Measurements from ENCODE around the gene MRPL53. TPM values are rescaled to one million over a fixed set of nuclear protein-coding genes. Genes with fewer than 3 reads are reported as not detected.

The MRPL53 gene
- polyA plus RNA-seq, 1 experiment: 25.9 TPM

DNA sequence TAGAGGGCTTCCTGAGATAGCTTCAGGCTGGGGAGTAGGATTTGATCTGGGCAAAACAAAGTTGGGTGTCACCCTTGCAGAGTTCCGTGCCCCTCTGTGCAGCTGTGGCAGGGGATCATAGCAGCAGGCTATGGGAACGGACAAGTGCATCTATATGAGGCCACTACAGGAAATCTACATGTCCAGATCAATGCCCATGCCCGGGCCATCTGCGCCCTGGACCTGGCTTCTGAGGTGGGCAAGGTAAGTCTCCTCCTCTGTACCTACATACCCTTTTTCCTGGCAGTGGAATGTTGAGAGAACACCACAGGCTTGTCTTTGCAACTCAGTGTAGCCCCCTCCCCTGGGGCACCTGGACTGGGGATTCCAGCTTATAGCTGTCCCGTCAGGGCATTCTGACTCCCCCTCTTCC lies 47.5 kb downstream of the MRPL53 start:
- Histone ChIP-seq H3K9me3 (ENCODE audit: control insufficient read depth, insufficient read depth, low read length) (no peaks in the 10 kb centered on the region), H3K27ac (ENCODE audit: low read depth, low read length) (no peak overlapping the region), H3K4me3 (ENCODE audit: low read depth, low read length) (no peak overlapping the region), H3K27me3 (ENCODE audit: control insufficient read depth, insufficient read depth, low read length) (peaks cover 2% of the 10 kb centered on the region)
- DNase-seq (ENCODE audit: low read depth, low spot score): no peak
- POLR2A ChIA-PET: no interaction called here
- CTCF ChIA-PET: no interaction called here
- TF ChIP-seq, protein P1, sequence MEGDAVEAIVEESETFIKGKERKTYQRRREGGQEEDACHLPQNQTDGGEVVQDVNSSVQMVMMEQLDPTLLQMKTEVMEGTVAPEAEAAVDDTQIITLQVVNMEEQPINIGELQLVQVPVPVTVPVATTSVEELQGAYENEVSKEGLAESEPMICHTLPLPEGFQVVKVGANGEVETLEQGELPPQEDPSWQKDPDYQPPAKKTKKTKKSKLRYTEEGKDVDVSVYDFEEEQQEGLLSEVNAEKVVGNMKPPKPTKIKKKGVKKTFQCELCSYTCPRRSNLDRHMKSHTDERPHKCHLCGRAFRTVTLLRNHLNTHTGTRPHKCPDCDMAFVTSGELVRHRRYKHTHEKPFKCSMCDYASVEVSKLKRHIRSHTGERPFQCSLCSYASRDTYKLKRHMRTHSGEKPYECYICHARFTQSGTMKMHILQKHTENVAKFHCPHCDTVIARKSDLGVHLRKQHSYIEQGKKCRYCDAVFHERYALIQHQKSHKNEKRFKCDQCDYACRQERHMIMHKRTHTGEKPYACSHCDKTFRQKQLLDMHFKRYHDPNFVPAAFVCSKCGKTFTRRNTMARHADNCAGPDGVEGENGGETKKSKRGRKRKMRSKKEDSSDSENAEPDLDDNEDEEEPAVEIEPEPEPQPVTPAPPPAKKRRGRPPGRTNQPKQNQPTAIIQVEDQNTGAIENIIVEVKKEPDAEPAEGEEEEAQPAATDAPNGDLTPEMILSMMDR (IDR thresholded peaks at IDR 0.05; ENCODE audit: low read depth, low read length): no peak

DNA sequence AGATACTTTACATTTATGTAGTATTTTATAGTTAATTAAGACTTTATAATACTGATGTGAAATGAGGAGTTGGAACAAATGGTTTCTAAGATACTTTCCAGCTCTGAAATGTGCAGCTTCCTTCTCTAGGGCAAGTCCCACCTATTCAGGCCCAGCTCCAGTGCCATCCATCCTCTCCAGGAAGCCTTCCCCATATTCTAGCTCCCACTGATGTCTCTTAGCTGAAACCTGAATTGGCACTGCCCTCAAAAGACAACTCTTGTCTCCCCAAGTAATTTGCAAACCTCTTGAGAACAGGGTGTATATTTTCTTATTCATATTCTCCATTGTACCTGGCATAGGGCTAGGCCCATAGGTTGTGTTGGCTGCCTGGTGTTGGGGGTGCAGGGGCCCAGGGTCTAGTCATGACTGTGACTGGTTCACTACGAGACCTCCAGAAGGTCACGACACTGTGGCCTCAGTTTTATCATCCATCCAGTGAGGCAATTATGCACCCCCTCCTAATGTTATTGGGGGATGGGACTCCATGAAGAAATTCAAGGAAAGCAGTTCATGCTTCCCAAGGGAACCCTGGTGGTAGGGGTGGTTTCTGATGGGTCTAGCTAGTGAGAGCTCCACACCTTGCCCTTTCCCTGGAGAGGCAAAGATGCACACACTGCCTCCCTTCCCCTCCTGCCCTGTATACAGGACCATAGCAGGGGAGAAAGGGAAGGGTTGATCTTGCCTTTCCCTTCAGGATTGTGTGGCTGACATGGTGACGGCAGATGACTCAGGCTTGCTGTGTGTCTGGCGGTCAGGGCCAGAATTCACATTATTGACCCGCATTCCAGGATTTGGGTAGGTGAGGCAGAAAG lies 48.1 kb downstream of the MRPL53 start:
- Histone ChIP-seq H3K27me3 (ENCODE audit: control insufficient read depth, insufficient read depth, low read length) (peaks cover 4% of the 10 kb centered on the region), H3K4me3 (ENCODE audit: low read depth, low read length) (no peak overlapping the region), H3K27ac (ENCODE audit: low read depth, low read length) (no peak overlapping the region), H3K9me3 (ENCODE audit: control insufficient read depth, insufficient read depth, low read length) (no peaks in the 10 kb centered on the region)
- DNase-seq (ENCODE audit: low read depth, low spot score): no peak
- CTCF ChIA-PET: no interaction called here
- TF ChIP-seq, protein P1 (IDR thresholded peaks at IDR 0.05; ENCODE audit: low read depth, low read length): no peak
- POLR2A ChIA-PET: no interaction called here

DNA sequence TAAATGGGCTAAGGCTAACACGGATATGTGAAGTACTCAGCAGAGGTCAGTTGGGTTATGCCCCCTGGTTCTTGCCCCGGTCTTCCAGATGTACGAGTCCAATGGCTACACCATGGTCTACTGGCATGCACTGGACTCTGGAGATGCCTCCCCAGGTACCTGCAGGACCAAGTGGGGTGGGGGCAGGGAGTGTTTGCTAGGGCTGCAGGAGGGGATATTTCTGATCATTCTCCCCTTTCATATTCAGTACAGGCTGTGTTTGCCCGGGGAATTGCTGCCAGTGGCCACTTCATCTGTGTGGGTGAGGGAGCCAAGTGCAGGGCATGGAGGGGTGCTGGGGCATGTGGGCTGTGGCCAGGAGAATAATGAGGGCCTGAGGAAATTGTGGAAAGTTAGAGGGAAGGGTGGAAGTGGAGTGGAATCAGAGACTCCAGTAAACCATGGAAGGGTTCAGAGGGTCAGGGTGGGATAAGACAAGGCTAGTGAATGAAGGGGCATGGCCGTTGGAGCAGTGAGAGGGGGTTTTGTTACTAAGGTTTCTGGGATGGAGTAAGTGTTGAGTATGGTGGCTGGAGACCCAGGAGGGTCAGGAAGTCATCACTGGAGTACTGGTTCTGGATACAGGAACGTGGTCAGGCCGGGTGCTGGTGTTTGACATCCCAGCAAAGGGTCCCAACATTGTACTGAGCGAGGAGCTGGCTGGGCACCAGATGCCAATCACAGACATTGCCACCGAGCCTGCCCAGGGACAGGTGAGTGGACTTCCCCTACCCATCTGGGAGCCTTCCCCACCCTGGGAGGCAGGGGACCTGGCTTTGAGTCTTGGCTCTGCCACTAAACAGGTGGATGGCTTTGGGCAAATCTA lies 49.0 kb downstream of the MRPL53 start:
- POLR2A ChIA-PET: no interaction called here
- CTCF ChIA-PET: no interaction called here
- Histone ChIP-seq H3K27me3 (ENCODE audit: control insufficient read depth, insufficient read depth, low read length) (peaks cover 4% of the 10 kb centered on the region), H3K9me3 (ENCODE audit: control insufficient read depth, insufficient read depth, low read length) (no peaks in the 10 kb centered on the region; the same call in 1 of the 2 replicates), H3K27ac (ENCODE audit: low read depth, low read length) (no peak overlapping the region), H3K4me3 (ENCODE audit: low read depth, low read length) (no peak overlapping the region)
- TF ChIP-seq, protein P1 (IDR thresholded peaks at IDR 0.05; ENCODE audit: low read depth, low read length): no peak
- no peak for DNase-seq (ENCODE audit: low read depth, low spot score)

Other genes with a start within 250 kb of the MRPL53 start
- 0.15 and 0.25 TPM in 2 replicates for gene SLC4A5, start 129.3 kb downstream of the MRPL53 start, polyA plus RNA-seq (2011; rRNA removed)
- 147 and 188 TPM in 2 replicates for gene DCTN1, start 92.4 kb downstream of the MRPL53 start, polyA plus RNA-seq (2011; rRNA removed)
- gene C2orf81, start 51.1 kb downstream of the MRPL53 start, polyA plus RNA-seq (2011; rRNA removed): 0.16 TPM in 2 replicates
- gene WDR54, start 51.0 kb downstream of the MRPL53 start, polyA plus RNA-seq (2011; rRNA removed): 14.5 and 19.5 TPM in 2 replicates
- 12.6 and 12.7 TPM in 2 replicates for gene RTKN, start 30.7 kb downstream of the MRPL53 start, polyA plus RNA-seq (2011; rRNA removed)
- gene INO80B, start 17.6 kb downstream of the MRPL53 start, polyA plus RNA-seq (2011; rRNA removed): 4.7 and 4.8 TPM in 2 replicates
- gene WBP1, start 14.2 kb downstream of the MRPL53 start, polyA plus RNA-seq (2011; rRNA removed): 56.0 and 68.5 TPM in 2 replicates
- gene MOGS, start 7.3 kb downstream of the MRPL53 start, polyA plus RNA-seq (2011; rRNA removed): 32.8 and 38.0 TPM in 2 replicates
- 4.5 and 4.6 TPM in 2 replicates for gene CCDC142, start 10.3 kb upstream of the MRPL53 start, polyA plus RNA-seq (2011; rRNA removed)
- 16.4 and 17.7 TPM in 2 replicates for gene TTC31, start 10.4 kb upstream of the MRPL53 start, polyA plus RNA-seq (2011; rRNA removed)
- 0.76 and 0.86 TPM in 2 replicates for gene LBX2, start 26.9 kb upstream of the MRPL53 start, polyA plus RNA-seq (2011; rRNA removed)
- gene PCGF1, start 35.0 kb upstream of the MRPL53 start, polyA plus RNA-seq (2011; rRNA removed): 20.9 and 21.4 TPM in 2 replicates
- not detected in 2 replicates for gene TLX2, start 41.8 kb upstream of the MRPL53 start, polyA plus RNA-seq (2011; rRNA removed)
- gene DQX1, start 53.6 kb upstream of the MRPL53 start, polyA plus RNA-seq (2011; rRNA removed): 0.02 TPM in 1 of 2 replicates, not detected in the other
- 51.9 and 64.4 TPM in 2 replicates for gene AUP1, start 57.0 kb upstream of the MRPL53 start, polyA plus RNA-seq (2011; rRNA removed)
- gene HTRA2, start 57.3 kb upstream of the MRPL53 start, polyA plus RNA-seq (2011; rRNA removed): 20.2 and 22.4 TPM in 2 replicates
- 41.1 and 46.2 TPM in 2 replicates for gene LOXL3, start 81.3 kb upstream of the MRPL53 start, polyA plus RNA-seq (2011; rRNA removed)
- gene DOK1, start 82.0 kb upstream of the MRPL53 start, polyA plus RNA-seq (2011; rRNA removed): 16.8 and 24.4 TPM in 2 replicates
- gene M1AP, start 175.7 kb upstream of the MRPL53 start, polyA plus RNA-seq (2011; rRNA removed): 0.07 and 0.10 TPM in 2 replicates
- 6.8 and 7.0 TPM in 2 replicates for gene SEMA4F, start 181.6 kb upstream of the MRPL53 start, polyA plus RNA-seq (2011; rRNA removed)

All from AG04450 (cell line).